ENCODE results near the gene NEDD8.

The NEDD8 gene

DNA sequence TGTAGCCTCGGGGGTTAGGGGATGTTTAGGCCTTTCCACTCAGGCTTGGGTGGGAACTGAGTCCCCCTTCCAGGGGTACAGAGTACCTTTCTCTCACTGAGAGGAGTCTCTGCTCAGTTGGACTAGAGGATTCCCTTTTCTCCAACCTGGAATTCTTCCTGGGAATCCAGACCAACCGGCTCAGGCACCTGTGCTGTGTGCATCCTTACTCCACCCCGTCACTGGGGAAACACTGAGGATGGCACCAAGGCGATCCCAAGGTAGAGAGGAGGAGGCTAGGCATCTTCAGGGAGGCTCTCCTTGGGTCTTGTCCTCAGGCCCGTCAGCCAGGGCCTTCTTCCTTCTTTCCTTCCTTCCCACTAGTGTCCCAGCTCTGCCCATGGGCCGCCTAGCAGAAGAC is 31.7 kb upstream of the NEDD8 start:
- DNase-seq (ENCODE audit: low spot score): no peak

DNA sequence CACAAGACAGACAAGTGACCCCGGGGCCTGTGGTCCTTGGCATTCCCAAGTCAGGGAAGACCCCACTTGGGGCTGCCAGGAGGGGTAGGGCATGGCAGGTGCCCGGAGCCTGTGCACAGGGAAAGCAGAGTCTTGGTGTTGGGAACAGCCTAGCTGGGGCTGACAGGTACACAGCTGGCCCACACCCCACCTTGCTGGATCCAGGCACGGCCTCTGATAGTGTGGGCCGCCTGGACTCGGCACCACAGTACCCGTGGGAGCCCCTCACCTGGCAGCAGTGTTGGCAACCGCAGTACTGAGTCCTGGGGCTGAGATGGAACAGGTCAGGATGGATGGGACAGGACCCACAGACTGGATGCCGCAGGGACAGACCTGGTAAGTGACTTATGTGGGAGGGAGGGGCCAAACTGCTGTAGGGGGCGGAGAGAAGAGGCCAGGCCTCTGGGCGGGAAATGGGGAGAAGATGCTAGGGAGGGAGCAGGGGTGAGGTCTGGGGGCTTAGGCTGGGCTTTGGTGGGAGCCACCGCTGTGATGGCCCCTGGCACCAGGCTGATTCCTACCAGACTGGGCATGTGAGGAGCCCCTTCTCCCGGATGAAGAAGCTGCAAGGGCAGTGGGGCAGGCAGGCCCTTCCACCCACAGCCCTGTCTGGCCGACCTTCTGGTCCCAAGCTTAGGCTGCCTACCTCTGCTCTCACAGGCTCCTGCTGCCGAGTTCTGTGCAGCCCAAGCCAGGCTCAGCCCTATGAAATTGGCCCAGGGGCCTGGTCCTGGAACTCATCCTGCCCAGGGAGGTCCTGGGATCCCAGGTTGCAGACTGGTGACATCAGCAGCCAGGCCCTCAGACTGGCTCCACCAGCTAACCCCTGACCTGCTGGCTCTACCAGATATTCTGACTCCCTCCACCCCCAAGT is 30.9 kb upstream of the NEDD8 start, which contains the start of gene TGM1:
TSS of gene TGM1 (minus strand) at position 357 of the 913 bp plus-strand sequence. CDS start 825 bp downstream, outside the sequence.
- DNase-seq (ENCODE audit: low spot score): no peak

DNA sequence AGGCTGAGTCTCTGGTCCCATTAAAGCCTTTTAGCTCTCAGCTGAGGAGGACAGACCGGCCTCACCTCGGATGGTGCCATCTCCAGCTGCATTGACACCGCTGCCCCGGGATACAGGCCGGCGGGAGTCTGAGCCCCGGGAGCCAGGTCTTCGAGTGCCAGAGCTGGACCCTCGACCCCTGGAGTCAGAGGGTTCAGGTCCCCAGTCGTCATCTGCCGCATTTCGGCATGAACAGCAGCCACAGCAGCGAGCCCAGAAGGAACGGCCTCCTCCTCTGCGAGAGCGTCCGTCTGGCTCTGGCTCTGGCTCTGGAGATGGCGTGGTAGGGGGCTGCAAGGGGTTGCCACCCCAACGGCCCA is 29.8 kb upstream of the NEDD8 start:
- no peak for DNase-seq (ENCODE audit: low spot score)

DNA sequence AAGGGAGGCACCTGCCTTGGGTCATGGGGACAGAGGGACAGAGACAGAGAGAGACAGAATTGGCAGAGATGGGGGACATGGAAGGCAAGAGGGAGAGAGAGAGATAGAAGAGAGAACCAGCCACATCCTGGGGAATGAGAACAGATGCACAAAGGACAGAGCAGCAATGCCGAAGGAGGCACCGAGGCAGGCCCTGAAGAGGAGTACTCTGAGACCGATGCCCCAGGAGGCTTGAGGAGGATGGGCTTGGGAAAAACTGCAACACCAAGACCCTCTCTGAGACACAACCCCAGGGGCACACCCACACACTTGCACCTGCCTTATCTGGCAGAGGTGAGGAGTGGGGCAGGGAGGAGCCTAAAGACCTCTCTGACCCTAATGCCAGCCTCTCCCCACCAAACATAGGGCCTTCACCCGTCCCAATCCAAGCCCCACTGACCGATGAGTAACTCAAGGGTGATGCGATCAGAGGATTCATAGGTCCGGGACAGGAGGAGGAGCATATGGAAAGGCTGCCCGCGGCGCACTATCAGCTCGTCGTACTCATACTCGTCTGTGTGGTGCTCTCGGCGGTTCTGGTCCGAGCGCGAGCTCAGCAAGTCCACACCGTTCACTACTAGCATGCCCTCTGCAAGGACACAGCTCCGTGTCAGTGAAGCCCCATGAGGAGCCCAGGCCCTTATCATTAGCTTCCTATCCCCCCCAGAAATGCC is 29.2 kb upstream of the NEDD8 start:
- DNase-seq (ENCODE audit: low spot score): no peak

DNA sequence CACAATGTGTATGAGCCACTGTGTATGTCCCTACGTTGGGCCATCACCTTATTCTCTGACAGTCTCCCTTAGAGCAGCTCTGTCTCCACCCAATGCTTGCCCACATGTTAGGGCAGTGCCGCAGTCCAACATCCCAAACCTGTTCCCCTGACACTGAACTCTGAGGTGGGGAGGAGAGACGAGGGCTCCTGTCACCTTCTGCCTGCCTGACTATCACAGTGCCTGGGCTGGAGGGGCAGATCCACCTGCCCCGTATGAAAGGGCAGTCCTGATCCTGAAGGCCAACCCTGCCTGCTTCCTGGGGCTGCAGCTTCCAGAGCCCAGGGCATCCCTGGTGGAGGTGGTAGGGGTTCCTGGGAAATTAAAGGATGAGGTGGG is 28.6 kb upstream of the NEDD8 start:
- no peak for DNase-seq (ENCODE audit: low spot score)

DNA sequence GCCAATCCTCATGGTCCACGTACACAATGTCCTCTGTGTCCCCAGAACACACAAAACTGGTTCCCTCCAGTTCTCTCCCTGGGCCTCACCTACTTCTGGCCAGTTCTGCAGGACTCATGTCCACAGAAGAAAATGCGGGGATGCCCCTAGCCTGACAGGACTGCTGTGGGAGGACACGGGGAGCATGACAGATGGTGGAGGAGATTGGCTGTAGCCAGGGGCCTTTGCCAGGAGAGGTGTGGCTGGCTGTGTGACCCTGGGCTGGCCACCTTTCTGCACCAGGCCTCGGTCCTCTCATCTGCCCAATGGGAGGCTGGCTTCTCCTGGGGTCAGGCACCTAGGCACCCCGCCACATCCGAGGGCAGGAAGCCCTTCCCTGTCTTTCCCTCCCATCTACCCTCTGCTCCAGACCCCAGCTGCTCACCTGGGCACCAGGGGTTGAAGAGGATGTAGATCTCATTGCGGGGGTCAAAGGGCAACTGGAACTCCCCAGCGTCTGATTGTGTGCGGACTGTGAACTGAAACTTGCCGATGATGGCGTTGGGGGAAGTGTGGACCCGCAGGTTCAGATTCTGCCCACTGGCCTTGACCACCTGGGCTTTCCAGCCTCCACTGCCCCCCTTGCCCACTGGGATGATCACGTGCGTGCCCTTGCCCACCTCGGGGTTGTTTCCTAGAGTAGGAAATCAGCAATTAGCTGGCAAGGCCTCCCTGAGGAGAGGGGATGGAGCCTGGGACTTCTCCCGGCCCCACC is 28.0 kb upstream of the NEDD8 start:
- no peak for DNase-seq (ENCODE audit: low spot score)

DNA sequence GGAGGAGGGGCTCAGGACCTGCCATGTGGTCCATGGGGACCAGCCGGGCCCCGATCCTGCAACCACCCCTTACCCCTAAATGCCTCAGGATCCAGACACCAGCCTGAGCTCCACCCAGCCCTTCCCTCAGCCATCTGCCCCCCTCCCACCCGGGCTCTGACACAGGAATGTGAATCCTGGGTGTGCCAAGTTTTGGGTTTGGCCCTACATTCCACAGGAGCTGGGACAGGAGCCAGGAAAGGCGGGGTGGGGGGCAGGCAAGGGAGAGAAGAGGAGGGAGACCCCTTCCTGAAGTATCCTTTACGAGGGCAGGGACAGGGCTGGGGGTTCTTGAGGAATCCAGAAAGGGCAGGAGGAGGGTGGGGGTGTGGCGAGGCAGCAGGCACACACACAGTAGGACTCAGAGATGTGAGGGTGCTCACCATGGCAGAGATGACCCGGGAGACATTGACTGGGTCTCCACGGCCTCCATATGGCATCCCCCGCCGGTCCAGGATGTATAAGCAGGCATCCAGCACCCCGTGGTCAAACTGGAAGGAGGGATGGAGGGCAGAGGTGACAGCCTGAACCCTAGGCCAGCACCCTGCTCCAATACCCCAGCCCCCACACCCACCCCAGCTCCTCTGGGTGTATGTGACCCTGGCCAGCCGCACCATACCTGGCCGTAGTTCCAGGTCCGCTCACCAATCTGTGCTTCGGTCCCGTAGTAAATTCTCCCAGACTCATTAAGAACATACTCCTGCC is 27.3 kb upstream of the NEDD8 start:
- DNase-seq (ENCODE audit: low spot score): no peak

DNA sequence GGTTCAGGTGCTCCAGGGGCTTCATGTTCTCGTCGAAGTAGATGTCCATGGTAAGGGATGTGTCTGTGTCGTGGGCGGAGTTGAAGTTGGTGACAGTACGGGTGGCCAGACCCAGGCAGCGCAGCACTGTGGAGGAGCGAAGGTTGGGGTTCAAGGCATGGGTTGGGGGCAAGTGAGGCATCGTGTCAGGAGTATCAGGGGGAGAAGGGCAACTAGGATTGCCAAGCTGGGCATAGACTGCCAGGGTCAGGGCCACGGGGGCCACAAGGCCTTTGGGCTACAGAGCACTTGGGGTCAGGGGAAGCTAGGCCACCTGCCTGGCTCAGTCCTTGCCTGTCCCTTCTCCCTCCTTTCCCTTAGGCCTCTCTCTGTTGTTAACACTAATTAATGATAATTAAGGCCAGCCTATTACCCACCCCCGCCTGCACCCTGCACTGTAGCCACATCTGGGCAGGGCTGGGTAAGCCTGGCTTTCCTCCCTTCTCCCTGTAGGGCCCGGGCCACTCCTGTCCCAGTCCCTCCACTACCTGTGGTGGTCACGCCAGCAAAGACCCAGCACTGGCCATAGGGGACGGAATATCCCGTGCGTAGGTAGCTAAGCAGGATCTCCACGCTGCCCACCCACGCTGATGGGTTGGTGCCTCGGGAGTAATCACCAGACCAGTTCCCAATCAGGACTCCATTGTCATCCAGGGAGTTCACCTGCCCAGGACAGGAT is 26.5 kb upstream of the NEDD8 start:
- DNase-seq (ENCODE audit: low spot score): no peak

DNA sequence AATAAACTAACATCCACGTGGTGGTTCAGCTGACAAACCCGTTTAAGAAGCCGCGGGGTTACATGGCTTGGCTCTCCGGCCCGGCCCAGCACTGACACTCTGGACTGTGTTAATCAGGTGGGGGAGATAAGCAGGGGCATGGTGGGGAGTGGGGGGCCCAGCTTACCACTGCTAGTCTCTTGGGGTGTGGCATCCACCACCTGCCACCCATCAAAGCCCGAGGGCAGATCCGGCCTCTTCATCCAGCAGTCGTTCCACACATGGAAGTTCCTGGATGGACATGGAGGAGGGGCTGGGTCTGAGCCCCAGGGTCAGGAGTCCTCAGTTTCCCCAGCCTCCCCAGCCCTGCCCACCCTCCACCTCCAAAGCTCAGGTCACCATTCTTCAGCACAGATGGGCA is 26.0 kb upstream of the NEDD8 start:
- no peak for DNase-seq (ENCODE audit: low spot score)

DNA sequence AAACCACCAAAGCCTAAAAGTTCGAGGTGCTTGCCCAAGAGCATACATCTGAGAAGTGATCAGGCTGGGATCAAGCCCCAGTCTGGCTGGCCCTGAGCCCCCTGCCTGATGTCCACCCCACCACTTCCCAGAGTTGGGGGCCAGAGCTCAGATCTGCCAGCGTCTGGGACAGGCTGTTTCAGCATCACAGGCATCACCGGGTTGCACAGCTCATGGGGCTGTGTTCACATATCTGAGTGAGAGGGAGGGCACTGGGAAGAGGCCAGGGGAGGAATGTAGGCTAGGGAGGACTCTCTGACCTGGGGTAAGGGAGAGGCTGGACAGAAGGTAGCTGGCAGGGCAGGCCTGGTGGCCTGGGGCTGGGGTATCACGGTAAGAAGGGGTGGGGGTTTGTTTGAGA is 24.8 kb upstream of the NEDD8 start:
- no peak for DNase-seq (ENCODE audit: low spot score)

DNA sequence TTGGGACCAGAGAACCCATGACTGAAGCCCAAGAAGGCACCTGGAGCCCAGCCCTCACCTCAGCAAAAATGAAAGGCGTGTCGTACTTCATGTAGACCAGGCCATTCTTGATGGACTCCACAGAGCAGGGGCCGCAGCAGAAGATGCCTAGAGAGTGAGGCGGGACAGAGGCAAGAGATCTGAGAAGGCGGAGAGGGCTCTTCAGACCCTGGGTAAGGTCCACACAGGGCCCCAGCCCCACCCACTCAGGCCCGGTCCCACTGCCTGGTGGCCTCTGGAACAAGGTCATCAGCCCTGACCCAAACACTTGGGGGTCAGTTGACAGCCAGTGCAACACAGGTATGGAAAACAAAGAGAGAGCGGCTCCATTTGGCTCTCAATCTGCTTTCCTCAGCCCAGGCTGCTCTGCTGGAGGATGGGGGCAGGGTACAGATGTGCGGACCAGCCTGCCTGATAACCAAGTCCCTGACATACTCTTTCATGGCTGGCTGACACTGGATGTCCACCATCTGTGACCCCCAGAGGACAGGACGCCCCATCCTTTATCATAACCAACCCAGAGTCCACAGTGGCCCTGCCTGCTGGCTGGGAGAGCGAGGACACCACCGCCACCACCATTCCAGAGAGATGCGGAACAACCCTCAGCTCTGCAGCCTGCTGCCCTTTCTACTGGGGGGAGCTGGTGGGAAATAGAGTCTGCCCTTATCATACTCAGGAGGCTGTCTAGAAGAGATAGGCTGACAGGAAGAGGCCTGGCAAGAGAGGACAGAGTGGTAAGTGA is 24.0 kb upstream of the NEDD8 start:
- no peak for DNase-seq (ENCODE audit: low spot score)

DNA sequence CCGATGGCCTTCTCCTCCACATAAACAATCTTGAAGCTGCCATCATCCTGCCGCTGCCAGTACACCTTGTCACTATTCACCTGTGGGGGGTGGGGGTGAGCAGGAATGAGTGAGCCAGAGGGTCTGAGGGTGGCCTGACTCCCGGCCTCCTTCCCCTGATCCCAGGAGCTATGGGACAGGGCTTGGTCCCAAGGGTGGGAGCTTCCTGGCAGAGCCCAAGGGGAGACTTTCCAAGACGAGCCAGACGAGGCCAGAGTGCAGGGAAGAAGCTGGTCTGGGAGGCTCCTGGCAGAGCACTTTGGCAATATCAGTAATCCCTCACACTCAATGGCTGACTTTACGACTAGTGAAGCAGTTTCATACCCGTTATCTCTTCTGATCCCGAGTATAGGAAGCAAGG is 23.3 kb upstream of the NEDD8 start:
- no peak for DNase-seq (ENCODE audit: low spot score)

DNA sequence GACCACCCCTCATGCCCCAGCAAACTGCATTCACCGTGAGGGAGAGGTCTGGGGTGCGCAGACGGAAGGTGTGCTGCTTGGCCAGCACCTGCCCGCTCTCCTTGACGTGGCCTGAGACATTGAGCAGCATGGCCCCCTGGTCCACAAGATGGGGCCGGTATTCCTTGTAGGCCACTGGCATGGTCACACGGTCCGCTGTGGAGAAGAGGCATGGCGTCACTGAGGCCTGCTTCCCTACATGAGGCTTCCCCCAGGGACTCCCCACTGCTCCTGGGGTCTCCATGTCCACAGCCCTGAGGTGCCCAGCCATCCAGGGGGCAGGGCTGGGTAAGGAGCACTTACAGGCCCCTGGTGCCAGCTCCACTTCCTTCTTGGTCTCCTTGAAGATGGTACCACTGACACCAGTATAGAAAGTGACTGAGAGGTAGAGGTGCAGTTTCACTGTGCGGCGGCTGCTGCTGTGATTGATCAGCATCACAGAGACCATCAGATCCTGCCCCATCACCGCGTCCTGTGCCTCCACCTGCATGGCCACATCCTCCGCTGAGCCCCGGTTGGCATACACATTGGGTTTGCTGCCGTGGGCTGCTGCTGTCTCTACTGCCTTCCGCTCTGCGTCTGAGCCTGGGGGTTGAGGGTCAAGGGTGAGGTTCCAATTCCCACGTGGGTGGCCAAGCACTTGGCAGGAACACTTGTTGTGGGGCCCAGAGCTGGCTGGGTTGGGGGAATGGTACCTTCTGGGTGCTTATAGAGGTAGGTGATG is 22.6 kb upstream of the NEDD8 start:
- no peak for DNase-seq (ENCODE audit: low spot score)

DNA sequence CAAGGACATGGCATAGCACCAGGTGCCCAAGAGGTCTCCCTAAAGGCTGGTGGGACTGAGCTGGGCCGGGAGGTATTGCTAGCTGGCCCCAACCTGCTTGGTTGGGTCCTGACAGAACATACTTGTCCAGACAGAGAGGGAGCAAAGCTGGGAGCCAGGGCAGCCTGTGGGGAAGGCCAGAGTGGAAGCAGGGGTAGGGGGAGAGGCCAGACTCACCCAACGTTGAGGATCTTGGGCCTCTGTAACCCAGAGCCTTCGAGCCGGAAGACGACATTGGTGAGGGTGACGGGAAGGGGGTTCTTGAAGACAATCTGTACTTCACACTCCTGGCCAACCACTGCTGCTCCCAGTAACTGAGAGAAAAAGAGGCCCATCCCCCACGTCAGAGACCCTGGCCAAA is 21.8 kb upstream of the NEDD8 start:
- DNase-seq (ENCODE audit: low spot score): no peak

DNA sequence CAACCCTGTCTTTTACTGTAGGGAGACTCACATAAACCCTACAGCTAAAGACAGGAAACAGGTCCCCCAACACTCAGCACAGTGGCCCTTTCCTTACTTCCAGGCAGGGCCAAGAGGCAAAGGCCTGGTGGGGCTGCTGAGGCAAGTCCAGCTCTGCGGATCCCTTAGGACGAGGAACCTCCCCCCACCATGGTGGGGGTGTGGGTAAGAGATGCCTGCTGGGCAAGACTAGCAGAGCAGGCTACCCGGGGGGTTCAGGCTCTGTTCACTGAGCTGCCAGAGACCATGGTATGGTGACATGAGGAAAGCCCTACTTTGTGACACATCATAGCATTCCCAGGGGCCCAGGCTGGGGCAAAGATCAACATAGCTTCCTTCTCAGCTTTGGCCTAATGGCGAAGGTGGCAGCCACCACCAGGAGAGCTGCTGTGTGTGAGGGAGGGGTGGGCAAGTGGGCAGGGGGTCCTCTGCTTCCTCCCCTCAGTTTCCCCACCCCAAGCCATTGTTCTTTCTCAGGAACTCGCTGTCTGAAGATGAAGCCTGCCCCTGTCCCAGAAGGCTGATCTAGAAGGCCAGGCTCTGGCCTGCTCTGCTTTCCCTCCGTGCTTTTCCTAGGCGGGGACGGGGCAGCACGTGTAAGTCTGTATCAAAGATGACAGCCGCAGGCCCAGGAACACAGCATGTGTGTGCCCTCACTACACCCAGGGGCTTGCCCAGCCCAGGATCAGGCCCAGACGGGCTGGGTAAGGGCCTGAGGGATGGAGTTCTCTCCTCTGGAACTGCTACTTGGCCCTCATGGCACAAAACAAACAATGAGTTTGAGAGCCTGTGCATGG is 20.3 kb upstream of the NEDD8 start:
- DNase-seq (ENCODE audit: low spot score): no peak

DNA sequence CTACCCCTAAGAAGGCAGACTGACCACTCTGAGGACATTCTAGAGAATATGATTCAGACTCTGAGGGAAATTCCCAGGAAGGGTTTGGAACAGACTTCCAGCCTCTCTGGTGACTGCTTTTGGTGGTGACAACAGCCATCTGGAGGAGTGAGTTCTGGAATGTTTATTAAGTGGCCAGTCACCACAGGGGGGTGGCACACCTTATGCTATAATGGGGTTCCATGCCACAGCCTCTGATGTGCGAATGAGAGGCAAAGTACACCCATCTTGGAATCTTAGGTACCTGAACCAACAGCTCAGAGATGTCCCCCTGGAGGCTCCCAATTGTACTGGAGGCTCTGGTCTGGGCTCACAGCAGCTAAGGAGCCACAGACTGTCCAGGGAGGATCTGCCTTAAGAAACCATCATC is 19.7 kb upstream of the NEDD8 start:
- DNase-seq (ENCODE audit: low spot score): no peak

DNA sequence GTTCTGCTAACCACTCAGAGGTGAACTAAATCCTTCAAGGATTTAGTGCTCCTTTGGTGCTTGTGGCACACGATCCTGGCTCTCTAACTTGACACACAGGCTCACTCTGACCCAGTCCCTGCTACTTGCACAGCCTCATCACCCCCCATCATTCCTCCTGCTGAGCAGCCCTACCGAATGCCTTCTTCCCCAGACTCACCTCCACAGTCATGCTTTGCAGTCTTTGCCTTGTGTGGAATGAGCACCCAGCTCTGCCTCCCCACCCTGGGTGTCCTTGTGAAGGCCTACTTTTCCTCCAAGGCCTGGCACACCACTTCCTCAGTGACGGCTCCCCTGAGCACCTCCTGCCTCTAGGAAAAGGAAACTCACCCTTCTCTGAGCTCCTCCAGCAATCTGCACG is 18.2 kb upstream of the NEDD8 start:
- DNase-seq (ENCODE audit: low spot score): no peak

DNA sequence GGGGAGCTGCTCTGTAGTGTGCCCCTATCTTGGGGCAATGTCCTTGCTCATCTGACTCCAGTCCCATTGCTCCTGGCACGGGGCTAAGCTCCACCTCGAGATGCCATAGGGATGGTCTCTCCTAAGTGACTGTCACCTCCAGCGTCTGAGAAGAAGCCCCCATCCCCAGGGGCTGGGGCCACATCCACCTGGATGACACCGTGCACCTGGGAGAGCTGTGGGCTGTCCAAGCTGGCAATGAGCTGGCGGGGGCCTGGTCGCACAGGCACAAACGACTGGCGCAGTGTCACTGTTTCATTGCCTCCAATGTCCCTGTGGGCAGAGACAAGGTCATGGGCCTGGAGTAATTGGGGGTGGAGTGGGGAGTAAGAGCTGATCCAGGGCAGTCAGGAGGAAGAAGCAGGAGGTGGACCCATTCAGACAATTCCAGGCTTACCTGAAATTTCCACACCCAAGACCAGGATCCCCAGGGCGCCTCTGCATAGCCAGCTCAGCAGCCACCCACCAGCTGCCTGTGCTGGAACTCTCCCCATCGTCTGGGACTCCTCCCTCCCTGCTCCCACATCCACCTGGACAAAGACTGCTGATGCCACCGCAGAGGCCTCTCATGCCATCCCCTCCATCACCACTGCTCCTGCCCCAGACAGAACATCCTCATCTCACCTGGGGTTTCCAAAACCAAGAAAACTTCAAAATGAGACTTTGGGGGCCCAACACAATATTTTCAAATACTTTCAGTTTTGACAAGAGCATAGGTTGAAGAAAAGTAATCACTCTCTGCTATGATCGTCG is 17.3 kb upstream of the NEDD8 start:
- DNase-seq (ENCODE audit: low spot score): no peak
